Ishikawa (cell line): ENCODE results near the gene CCKAR.

ENCODE experiments used
- CEBPB ChIP-seq: IDR thresholded peaks from 2 replicates; pipeline ENCODE4 v1.6.1; 2012
- CREB1 ChIP-seq: IDR thresholded peaks from 2 replicates; pipeline ENCODE4 v1.6.1; 2012; ENCODE audit warnings: low read depth
- EP300 ChIP-seq: IDR thresholded peaks from 2 replicates; pipeline ENCODE4 v1.6.1; 2012; ENCODE audit warnings: borderline replicate concordance
- NFIC ChIP-seq: IDR thresholded peaks from 2 replicates; pipeline ENCODE4 v1.6.1; 2012
- TAF1 ChIP-seq: IDR thresholded peaks from 2 replicates; pipeline ENCODE4 v1.6.1; 2012; ENCODE audit warnings: low read depth, mild to moderate bottlenecking
- TCF12 ChIP-seq: IDR thresholded peaks from 2 replicates; pipeline ENCODE4 v1.6.1; 2012; ENCODE audit warnings: low read depth
- ZBTB7A ChIP-seq: IDR thresholded peaks from 2 replicates; pipeline ENCODE4 v1.6.1; 2012; ENCODE audit warnings: low read depth
- TF ChIP-seq, protein P1 (sequence below): IDR thresholded peaks from 2 replicates; pipeline ENCODE4 v1.6.1; 2012; ENCODE audit warnings: low read depth, mild to moderate bottlenecking
- TF ChIP-seq, protein P2 (sequence below): IDR thresholded peaks from 2 replicates; pipeline ENCODE4 v1.6.1; 2012

DNA sequence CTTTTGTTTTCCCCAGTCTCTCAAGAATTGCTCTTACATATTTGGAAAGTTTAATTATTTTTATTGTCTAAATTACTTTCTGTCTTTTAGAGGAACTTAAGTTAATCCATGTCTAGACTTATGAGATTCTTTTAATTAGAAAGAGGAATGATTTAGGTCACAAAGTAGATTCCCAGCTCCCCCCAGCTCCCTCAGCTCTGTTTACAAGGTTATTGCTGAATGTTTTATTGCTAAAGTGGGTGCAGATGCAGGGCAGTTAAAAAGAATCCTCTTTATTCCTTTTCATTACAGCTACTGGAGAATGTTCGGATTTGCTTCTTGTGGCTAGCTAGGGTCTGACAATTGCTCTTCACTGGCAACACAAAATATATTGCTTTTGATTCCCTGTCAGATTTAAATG lies 33.7 kb upstream of the CCKAR start:
- TF ChIP-seq, protein P1, sequence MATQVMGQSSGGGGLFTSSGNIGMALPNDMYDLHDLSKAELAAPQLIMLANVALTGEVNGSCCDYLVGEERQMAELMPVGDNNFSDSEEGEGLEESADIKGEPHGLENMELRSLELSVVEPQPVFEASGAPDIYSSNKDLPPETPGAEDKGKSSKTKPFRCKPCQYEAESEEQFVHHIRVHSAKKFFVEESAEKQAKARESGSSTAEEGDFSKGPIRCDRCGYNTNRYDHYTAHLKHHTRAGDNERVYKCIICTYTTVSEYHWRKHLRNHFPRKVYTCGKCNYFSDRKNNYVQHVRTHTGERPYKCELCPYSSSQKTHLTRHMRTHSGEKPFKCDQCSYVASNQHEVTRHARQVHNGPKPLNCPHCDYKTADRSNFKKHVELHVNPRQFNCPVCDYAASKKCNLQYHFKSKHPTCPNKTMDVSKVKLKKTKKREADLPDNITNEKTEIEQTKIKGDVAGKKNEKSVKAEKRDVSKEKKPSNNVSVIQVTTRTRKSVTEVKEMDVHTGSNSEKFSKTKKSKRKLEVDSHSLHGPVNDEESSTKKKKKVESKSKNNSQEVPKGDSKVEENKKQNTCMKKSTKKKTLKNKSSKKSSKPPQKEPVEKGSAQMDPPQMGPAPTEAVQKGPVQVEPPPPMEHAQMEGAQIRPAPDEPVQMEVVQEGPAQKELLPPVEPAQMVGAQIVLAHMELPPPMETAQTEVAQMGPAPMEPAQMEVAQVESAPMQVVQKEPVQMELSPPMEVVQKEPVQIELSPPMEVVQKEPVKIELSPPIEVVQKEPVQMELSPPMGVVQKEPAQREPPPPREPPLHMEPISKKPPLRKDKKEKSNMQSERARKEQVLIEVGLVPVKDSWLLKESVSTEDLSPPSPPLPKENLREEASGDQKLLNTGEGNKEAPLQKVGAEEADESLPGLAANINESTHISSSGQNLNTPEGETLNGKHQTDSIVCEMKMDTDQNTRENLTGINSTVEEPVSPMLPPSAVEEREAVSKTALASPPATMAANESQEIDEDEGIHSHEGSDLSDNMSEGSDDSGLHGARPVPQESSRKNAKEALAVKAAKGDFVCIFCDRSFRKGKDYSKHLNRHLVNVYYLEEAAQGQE: no peak
- TF ChIP-seq NFIC (no peak), TAF1 (no peak), CREB1 (no peak), EP300 (no peak), CEBPB (no peak), TCF12 (no peak), ZBTB7A (no peak)
- TF ChIP-seq, protein P2, sequence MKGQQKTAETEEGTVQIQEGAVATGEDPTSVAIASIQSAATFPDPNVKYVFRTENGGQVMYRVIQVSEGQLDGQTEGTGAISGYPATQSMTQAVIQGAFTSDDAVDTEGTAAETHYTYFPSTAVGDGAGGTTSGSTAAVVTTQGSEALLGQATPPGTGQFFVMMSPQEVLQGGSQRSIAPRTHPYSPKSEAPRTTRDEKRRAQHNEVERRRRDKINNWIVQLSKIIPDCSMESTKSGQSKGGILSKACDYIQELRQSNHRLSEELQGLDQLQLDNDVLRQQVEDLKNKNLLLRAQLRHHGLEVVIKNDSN: no peak
